HG03442 (cell line): Measurements from ENCODE around the gene ACBD6.

Experiments
- ATAC-seq: cut with Tn5 transposase; IDR thresholded peaks from one replicate; pipeline ENCODE4 v1.9.1; 2021; ENCODE audit warnings: mild to moderate bottlenecking, moderate library complexity; ENCODE audit not compliant: unreplicated experiment

Gene ACBD6

GRCh38 chr1:180301135-180301742 is 201.1 kb downstream of the ACBD6 start:
- ATAC-seq: no peak

- no peak for ATAC-seq
Measured at GRCh38 chr1:180299479-180300221, 202.7 kb downstream of the ACBD6 start.

- ATAC-seq: no peak
Measured at GRCh38 chr1:180295999-180296398, 206.4 kb downstream of the ACBD6 start.

- ATAC-seq: no peak
Measured at GRCh38 chr1:180294711-180295110, 207.7 kb downstream of the ACBD6 start.

- no peak for ATAC-seq
Measured at GRCh38 chr1:180291004-180291403, 211.4 kb downstream of the ACBD6 start.

- ATAC-seq: no peak
Measured at GRCh38 chr1:180290265-180291001, 211.9 kb downstream of the ACBD6 start.

GRCh38 chr1:180288940-180289339 is 213.4 kb downstream of the ACBD6 start:
- ATAC-seq: no peak

- ATAC-seq: no peak
Measured at GRCh38 chr1:180287988-180288705, 214.2 kb downstream of the ACBD6 start.

GRCh38 chr1:180286417-180286816 is 216.0 kb downstream of the ACBD6 start:
- no peak for ATAC-seq

- no peak for ATAC-seq
Measured at GRCh38 chr1:180283098-180283497, 219.3 kb downstream of the ACBD6 start.

GRCh38 chr1:180282401-180283044 is 219.9 kb downstream of the ACBD6 start:
- no peak for ATAC-seq

GRCh38 chr1:180281490-180281889 is 220.9 kb downstream of the ACBD6 start:
- no peak for ATAC-seq

- ATAC-seq: no peak
Measured at GRCh38 chr1:180280617-180281016, 221.8 kb downstream of the ACBD6 start.

- ATAC-seq: no peak
Measured at GRCh38 chr1:180279651-180280050, 222.7 kb downstream of the ACBD6 start.

GRCh38 chr1:180278596-180279395 is 223.6 kb downstream of the ACBD6 start:
- no peak for ATAC-seq

- ATAC-seq: no peak
Measured at GRCh38 chr1:180278194-180278515, 224.2 kb downstream of the ACBD6 start.

- no peak for ATAC-seq
Measured at GRCh38 chr1:180277476-180278193, 224.7 kb downstream of the ACBD6 start.

GRCh38 chr1:180275726-180276125 is 226.7 kb downstream of the ACBD6 start:
- ATAC-seq: no peak

GRCh38 chr1:180274221-180274620 is 228.2 kb downstream of the ACBD6 start:
- no peak for ATAC-seq
